Measurements from ENCODE around the gene GGCX. TPM values are rescaled to one million over a fixed set of nuclear protein-coding genes. Genes with fewer than 3 reads are reported as not detected.

GGCX gene
- total and polyA plus RNA-seq, 2 experiments from 2014 or later, result 64.5 to 66.1 TPM

GRCh38 chr2:85578243-85579180, 17.2 kb upstream of the GGCX start:
- H3K36me3 ChIP-seq (replicated peaks; ENCODE audit: insufficient read depth, low read depth), result no peaks in the 10 kb centered on the region
- no peaks in the 10 kb centered on the region for H3K9me3 ChIP-seq (ENCODE audit: low read depth)
- H3K4me3 ChIP-seq, result peak overlapping the region; percentile 65
- no peak for DNase-seq (ENCODE audit: low spot score)
- no peaks in the 10 kb centered on the region for H3K27me3 ChIP-seq
- H3K4me1 ChIP-seq (ENCODE audit: insufficient read depth), result peaks cover 32% of the 10 kb centered on the region
- peaks cover 24% of the 10 kb centered on the region for H3K79me2 ChIP-seq
- peak overlapping the region; percentile 92 for H3K4me2 ChIP-seq
- WGBS (ENCODE audit: low lambda C conversion rate, missing lambda C conversion rate), result 43% methylated on average over 19 of the region's 19 CpGs
- H2AFZ ChIP-seq, result peak overlapping the region; percentile 70
- H4K20me1 ChIP-seq (ENCODE audit: insufficient read depth, poor library complexity, severe bottlenecking), result no peaks in the 10 kb centered on the region
- no peak for TF ChIP-seq CTCF (IDR thresholded peaks at IDR 0.05; ENCODE audit: poor library complexity)
- TF ChIP-seq EZH2phosphoT487 (IDR thresholded peaks at IDR 0.05; ENCODE audit: low read depth, severe bottlenecking, unreplicated experiment), result no peak
- TF ChIP-seq EZH2 (IDR thresholded peaks at IDR 0.05; ENCODE audit: borderline replicate concordance), result no peak
- no peaks in the 10 kb centered on the region for H3K9me2 ChIP-seq (replicated peaks; ENCODE audit: insufficient read depth)
- H3K27ac ChIP-seq, result peak overlapping the region; percentile 94

GRCh38 chr2:85577386-85578242, 16.3 kb upstream of the GGCX start, which contains the start of gene VAMP8:
Gene VAMP8, plus strand, starts transcription at chr2:85577586. Its CDS starts 61 bp downstream, at chr2:85577647.
- Histone ChIP-seq H3K79me2 (peaks cover 24% of the 10 kb centered on the region), H3K4me1 (ENCODE audit: insufficient read depth) (peaks cover 31% of the 10 kb centered on the region), H3K27me3 (no peaks in the 10 kb centered on the region), H3K9me2 (replicated peaks; ENCODE audit: insufficient read depth) (no peaks in the 10 kb centered on the region), H3K36me3 (replicated peaks; ENCODE audit: insufficient read depth, low read depth) (no peaks in the 10 kb centered on the region), H3K4me3 (peak within 1 kb of the TSS; percentile 65), H3K9me3 (ENCODE audit: low read depth) (no peaks in the 10 kb centered on the region), H3K27ac (peak within 1 kb of the TSS; percentile 94), H2AFZ (peak within 1 kb of the TSS; percentile 70), H3K4me2 (peak within 1 kb of the TSS; percentile 92), H4K20me1 (ENCODE audit: insufficient read depth, poor library complexity, severe bottlenecking) (no peaks in the 10 kb centered on the region)
- TF ChIP-seq EZH2phosphoT487 (IDR thresholded peaks at IDR 0.05; ENCODE audit: low read depth, severe bottlenecking, unreplicated experiment) (no peak), CTCF (IDR thresholded peaks at IDR 0.05; ENCODE audit: poor library complexity) (no peak), EZH2 (IDR thresholded peaks at IDR 0.05; ENCODE audit: borderline replicate concordance) (no peak)
- 19% methylated on average over 18 of the region's 19 CpGs for WGBS (ENCODE audit: low lambda C conversion rate, missing lambda C conversion rate)
- peak; percentile 81 for DNase-seq (ENCODE audit: low spot score)

DNA sequence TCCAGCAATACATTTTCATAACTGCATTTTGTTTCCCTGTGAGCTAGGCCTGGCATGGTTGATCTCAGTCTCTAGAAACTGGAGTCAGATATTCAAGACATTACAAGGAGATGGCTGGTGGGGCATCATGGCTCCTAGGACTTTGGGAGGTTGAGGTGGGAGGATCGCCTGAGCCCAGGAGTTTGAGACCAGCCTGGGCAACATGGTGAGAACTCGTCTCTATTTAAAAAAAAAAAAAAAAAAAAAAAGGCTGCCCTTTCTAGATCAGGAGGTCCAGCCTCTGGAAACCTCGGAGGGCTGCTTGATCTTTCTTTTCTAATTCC, 15.7 kb upstream of the GGCX start:
- WGBS (ENCODE audit: low lambda C conversion rate, missing lambda C conversion rate), result 49% methylated on average over 3 of the region's 3 CpGs

More for the DNA sequence above, 15.7 kb upstream of the GGCX start:
- Histone ChIP-seq H3K9me2 (replicated peaks; ENCODE audit: insufficient read depth) (no peaks in the 10 kb centered on the region), H3K4me1 (ENCODE audit: insufficient read depth) (peaks cover 31% of the 10 kb centered on the region), H3K9me3 (ENCODE audit: low read depth) (no peaks in the 10 kb centered on the region), H3K4me3 (no peak overlapping the region), H3K27ac (peak overlapping the region; percentile 94), H3K79me2 (peaks cover 24% of the 10 kb centered on the region), H2AFZ (peak overlapping the region; percentile 70), H4K20me1 (ENCODE audit: insufficient read depth, poor library complexity, severe bottlenecking) (no peaks in the 10 kb centered on the region), H3K27me3 (no peaks in the 10 kb centered on the region), H3K36me3 (replicated peaks; ENCODE audit: insufficient read depth, low read depth) (no peaks in the 10 kb centered on the region), H3K4me2 (peak overlapping the region; percentile 92)
- DNase-seq (ENCODE audit: low spot score), result no peak
- TF ChIP-seq EZH2 (IDR thresholded peaks at IDR 0.05; ENCODE audit: borderline replicate concordance), result no peak
- TF ChIP-seq EZH2phosphoT487 (IDR thresholded peaks at IDR 0.05; ENCODE audit: low read depth, severe bottlenecking, unreplicated experiment), result no peak
- no peak for TF ChIP-seq CTCF (IDR thresholded peaks at IDR 0.05; ENCODE audit: poor library complexity)

Measured in hepatocyte (in vitro differentiated cells).